OCI-LY3 (cell line): ENCODE results near the gene RNASE2.

Experiments used
- EZH2phosphoT487 ChIP-seq: fragments of 200-600 bp; shearing (Covaris generic); IDR thresholded peaks from 2 replicates; pipeline ENCODE4 v1.6.1; 2018; ENCODE audit warnings: antibody characterized with exemption, mixed run types, low read depth
- TF ChIP-seq, protein P1 (sequence below): fragments of 200-600, 300-600 bp; sonication (generic); IDR thresholded peaks from 2 replicates; pipeline ENCODE4 v1.5.1; 2014; ENCODE audit warnings: antibody characterized with exemption, low read length, low read depth

DNA sequence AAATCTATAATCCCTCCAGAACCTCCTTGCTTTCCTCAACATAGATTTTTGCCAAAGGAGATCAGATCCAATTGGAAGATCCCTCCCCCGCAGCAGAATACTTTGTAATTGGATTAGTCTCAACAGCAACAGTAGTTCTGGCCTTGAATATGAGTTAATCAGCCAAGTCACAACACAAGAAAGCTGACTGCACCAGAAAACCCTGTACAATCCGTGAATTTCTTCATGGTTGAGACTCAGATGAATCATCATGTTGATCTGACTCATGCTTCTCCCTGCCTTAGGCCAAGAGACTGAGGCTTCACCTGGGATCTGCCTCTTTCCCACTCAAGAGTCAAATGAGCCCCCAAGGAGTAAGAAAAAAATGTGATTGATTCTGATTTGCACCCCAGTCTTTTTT lies 31.5 kb downstream of the RNASE2 start:
- TF ChIP-seq, protein P1, sequence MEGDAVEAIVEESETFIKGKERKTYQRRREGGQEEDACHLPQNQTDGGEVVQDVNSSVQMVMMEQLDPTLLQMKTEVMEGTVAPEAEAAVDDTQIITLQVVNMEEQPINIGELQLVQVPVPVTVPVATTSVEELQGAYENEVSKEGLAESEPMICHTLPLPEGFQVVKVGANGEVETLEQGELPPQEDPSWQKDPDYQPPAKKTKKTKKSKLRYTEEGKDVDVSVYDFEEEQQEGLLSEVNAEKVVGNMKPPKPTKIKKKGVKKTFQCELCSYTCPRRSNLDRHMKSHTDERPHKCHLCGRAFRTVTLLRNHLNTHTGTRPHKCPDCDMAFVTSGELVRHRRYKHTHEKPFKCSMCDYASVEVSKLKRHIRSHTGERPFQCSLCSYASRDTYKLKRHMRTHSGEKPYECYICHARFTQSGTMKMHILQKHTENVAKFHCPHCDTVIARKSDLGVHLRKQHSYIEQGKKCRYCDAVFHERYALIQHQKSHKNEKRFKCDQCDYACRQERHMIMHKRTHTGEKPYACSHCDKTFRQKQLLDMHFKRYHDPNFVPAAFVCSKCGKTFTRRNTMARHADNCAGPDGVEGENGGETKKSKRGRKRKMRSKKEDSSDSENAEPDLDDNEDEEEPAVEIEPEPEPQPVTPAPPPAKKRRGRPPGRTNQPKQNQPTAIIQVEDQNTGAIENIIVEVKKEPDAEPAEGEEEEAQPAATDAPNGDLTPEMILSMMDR = no peak
- TF ChIP-seq EZH2phosphoT487 = no peak
